Nucleus accumbens (tissue), 56 donors: ENCODE results near the gene DDX54.
A peak's percentile ranks its signal among the peaks of the same experiment; 100 is the strongest.
"Not testable (repeated sequence)": the region's sequence is repeated elsewhere in the genome, so short reads cannot be mapped to it uniquely, and the experiment has no call there.

Experiments used
- DNase-seq, 56 donors: peaks; one replicate each; lab custom pipeline; 2025; lab: John Stamatoyannopoulos, UW

Gene DDX54

DNA sequence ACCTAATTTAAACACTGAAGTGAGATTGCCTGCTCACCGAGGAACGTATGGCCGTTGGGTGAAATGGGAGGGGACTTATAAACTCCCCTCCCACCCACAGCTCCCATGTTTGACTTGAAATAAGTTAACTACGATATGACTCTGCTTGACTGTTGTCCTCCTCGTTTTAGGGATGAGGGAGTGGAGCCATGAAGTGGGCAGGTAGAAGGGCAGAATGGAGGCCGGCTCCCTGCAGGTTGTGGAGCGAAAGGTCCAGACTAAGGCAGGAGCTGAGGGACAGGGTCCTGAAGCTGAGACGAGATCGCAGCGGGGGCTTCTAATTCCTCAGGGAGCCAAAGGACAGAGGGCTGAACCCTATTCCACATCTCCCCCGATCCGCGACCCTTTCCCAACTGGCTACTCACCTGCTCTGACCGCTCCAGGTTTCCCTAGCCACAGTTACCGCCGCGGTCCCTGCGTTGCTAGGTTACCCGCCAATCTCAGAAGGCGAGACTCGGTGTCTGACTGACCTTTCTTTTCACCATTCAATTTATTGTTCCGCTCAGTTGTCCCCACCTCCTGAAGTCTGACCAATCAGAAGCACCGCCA is 35.4 kb upstream of the DDX54 start:
- no peak for DNase-seq

DNA sequence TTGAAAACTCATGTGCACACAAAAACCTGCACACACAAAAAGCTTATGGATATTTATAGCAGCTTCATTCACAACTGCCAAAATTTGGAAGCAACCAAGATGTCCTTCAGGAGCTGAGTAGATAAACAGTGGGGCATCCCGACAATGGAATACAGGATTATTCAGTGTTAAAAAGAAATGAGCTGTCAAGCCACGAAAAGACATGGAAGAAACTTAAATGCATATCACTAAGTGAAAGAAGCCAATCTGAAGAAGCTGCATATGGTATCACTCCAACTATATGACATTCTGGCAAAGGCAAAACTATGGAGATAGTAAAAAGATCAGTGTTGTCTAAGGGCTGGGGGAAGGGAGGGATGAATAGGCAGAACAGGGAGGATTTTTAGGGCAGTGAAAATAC is 30.7 kb upstream of the DDX54 start:
- no peak for DNase-seq

DNA sequence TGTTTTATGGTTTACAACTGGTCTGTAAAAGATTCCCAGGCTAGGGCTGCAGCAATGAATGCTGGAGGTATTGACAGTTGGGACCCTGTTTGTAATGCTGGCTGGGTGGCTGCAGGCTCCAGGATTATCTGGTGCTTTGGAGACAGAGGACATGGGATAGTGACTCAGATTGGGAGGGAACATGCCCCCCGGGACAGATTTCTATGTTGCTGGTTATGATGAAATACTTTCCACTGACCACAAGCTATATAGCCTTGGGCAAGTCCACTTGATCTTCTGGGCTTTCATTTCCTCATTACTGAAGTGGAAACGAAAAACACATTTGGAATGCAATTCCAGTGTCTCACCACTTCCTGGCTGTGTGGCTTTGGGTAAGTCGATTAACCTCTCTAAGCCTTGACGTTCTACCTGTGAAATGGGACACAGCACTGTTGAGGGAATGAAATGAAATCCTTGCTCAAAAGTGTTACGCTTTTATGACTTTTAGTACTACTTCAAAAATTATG is 29.7 kb upstream of the DDX54 start:
- DNase-seq, result no peak

DNA sequence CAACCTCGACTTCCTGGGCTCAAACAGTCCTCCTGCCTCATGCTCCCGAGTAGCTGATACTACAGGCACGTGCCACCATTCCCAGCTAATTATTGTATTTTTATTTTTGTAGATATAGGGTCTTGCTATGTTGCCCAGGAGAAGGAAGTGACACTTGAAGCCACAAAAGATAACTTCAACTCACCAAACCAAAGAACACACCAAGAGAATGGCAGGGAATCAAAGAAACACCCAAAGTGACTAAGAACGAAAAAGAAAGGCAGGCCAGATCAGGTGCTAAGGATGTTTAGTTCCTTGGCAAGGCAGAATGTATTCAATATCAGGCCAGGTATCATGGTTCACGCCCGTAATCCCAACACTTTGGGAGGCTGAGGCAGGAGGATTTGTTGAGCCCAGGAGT is 25.9 kb upstream of the DDX54 start:
- no peak for DNase-seq

DNA sequence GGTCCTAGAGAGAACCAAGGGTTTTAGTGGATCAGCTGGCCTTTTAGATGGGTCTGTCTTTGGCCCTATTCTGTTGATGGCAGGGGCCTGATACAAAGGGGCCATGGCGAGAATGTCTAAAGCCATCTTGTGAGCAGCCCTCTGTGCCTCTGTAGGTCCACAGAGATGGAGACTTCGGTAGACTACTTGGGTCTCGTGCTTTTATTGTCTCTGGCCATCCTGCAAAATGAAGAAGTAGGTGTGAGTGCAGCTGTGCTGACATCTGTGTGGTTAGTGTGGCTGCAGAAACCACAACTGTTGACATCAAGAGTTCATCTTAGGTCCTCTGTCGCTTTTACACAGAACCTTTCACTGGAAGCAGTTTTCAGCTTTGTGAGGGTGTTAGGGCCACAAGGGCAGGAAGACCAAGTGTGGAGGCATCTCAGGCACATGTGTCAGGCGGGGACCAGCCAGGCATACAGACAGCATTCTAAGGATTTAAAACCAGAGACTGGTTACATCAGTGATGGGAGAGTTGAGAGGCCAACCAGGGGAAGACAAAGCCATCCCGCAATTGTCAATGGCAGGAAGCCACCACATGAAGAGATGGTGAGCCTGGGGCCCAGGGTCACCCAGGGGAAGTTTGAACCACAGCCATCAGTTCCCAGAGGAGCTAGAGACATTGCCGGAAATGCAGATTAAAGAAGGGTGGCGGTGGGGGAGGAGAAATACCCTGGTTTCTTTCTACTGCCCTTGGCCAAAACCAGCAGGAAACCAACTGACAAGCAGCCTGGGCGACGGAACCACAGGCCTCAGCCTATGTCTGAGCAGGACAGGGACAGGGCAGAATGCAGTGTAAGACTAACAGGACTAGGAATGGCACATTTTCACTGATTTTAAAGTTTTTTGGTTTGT is 23.0 kb upstream of the DDX54 start:
- peak in 7 of 56 donors; percentile 14 to 41 (median 27) for DNase-seq

DNA sequence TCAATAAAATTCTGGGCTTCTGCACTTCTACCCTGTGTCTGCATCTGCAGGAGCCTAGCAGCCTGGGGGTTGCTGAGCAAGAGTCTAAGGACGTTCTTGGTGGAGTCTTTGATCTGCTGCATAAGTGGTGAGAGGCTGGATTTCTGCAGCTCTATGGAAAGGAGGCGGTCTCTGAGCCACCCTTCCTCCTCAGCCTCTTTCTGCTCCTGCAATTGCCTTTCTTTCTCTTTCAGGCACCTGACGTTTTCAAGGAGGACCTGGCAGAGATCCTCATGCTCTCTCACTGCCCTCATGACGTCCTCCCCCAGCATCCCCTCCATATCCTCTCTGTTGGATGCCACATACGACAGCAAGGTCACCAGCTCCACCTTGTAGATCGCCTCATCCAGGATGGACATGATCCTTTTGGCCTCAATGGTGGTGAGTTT is 22.3 kb upstream of the DDX54 start:
- no peak for DNase-seq

DNA sequence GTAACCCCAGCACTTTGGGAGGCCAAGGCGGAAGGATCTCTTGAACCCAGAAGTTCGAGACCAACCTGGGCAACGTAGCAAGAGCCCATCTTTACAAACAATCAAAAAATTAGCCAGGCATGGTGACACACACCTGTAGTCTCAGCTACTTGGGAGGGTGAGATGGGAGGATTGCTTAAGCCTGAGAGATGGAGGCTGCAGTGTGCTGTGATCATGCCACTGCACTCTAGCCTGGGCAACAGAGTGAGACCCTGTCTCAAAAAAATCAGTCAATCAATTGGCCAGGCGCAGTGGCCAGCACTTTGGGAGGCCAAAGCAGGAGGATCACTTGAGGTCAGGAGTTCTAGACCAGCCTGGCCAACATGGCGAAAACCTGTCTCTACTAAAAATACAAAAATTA is 21.5 kb upstream of the DDX54 start:
- DNase-seq, result not testable (repeated sequence)

DNA sequence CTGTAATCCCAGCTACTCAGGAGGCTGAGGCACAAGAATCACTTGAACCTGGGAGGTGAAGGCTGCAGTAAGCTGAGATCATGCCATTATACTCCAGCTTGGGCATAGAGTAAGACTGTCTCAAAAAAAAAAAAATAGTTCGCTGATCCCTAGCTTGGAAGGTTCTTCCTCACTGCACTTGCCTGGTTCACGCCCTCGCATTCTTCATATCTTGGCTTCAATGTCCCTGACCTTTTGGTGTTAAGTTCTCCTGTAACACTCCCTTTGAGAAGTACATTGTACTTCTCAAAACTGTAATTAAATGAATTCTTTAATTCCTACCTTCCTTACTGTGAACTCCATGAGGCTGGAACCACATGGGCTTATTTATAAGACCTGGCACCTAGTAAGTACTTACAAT is 19.5 kb upstream of the DDX54 start:
- DNase-seq, result no peak

DNA sequence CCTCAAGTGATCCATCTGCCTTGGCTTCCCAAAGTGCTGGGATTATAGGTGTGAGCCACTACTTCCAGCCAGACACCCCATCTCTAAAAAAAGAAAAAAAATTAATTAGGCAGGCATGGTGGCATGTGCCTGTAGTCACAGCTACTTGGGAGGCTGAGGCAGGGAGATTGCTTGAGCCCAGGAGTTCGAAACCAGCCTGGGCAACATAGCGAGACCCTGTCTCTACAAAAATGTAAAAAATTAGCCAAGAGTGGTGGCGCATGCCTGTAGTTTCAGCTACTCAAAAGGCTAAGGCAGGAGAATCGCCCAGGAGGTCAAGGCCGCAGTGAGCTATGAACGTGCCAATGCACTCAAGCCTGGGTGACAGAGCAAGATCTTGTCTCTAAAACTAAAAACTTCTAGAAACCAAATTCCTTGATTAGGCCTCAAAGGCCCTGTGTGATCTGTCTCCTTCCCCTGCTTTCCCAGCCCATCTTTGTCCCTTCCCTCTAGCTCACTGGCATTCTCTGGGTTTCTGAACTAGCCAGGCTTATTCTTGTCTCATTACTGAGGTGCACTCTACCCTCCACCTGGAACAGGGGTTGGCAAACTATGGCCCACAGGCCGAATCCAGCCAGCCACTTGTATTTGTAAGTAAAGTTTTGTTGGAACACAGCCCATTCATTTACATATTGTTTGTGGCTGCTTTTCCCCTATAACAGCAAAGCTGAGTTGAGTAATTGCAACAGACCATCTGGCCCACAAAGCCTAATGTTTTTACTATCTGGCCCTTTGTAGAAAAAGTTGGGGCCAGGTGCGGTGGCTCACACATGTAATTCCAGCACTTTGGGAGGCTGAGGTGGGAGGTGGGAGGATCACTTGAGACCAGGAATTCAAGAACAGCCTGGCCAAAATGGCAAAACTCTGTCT is 18.8 kb upstream of the DDX54 start:
- no peak for DNase-seq

DNA sequence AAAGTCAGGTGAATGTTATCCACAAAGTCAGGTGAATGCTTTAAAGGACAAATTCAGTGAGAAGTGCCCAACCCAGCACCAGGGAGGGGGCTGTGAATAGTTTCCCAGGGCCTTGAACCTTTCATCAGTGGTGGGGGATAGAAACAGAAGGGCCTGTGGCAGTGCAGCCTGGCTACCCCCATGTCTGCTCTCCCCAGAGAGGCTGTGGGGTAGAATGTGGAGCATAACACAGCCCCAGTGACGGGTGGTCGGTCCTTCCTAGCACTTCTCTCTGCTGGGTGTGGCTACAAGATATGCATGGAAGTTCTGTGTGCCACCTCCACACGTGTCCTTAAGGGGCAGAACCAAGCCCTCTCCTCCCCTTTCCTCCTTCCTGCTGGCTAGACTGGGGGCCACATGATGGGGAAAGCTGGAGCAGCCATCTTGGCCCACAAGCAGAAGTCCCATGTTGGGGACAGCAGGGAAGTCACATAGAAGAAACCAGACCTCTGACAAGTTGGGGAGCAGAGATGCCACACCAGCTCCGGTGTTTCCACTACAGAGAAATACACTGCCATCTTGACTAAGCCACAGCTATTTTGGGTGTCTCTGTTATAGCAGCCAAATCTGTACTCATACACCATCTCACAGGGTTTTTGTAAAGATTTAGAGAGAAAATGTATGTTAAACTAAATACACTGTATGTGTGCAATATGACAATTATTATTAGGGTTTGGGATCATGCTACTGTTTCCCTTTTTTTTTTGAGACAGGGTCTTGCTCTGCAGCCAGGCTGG is 17.2 kb upstream of the DDX54 start:
- no peak for DNase-seq

DNA sequence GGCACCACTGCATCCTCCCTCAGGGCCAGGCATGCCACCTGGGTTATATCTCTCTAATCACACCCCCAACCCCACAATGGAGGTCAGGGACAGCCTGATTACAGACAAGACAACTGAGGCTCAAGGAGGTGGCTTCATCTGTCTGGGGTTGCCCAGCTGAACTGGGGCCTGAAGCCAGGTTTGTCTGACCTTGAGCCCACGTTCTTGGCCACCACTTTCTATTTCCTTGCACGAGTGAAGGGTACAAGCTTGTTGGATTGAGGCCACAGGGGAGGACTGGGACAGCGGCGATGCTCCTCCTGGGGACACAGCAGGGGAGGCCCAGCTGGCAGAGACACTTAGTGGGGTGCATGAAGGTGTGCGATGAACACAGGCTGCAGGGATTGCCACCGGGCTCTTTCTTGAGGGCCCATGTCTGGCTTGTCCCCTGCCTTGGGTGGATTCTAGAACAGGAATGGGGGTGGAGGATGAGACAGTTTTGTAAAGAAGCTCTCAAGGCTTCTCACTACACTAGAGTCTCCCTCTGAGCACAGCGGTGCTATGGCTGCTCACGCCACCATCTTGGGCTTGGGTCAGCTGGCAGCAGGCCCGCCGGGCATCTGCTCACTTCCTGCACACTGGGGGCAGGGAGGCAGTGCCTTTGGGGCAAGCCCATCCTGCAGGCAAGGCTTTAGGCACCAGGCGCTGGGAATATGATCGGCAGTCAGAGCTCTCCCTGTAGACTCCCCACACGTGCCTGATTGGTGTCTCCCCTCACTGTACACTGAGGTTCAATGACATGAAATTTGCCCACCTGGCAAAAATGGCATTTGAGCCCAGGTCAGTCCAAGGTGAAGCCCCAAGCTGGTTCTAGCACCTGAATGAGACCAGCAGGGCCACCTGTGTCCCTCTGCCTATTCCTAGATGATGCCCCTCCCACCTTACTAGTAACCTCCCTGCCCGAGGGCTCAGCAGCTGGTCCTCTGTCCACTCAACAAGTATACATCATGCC is 16.2 kb upstream of the DDX54 start:
- DNase-seq, result no peak

DNA sequence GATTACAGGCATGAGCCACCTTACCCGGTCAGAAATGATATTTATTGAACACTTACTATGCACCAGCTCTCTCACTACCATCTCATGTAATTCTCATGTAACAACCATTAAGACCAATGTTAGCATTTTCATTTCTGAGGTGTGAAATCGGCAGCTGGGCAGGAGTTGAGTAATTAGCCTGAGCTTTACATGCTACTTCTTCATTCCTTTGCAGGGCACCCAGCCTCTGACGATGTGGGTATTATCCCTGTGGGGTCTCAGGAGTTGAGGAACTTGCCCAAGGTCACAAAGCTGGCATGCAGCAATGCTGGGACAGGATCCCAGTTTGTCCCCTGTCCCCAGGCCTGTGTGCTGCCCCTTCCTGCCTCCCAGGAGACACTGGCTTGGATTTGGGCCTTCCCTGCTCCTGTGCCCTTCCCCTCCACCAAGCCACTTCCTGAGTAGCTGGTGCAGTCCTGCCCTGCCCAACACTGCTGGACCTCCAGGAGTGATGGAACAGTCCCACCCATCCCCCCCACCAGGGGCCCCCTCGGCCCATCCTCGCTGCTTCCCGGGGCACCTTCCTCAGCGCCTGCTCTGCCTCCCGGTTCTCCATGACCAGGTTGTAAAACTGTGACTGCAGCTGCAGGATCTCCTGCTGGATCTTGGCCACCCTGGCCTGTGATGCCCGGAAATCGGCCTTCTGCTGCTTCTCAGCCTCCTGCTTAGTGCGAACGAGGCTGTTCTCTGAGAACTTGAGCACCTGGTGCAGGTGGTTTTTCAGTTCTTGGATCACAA is 14.9 kb upstream of the DDX54 start:
- DNase-seq, result no peak

DNA sequence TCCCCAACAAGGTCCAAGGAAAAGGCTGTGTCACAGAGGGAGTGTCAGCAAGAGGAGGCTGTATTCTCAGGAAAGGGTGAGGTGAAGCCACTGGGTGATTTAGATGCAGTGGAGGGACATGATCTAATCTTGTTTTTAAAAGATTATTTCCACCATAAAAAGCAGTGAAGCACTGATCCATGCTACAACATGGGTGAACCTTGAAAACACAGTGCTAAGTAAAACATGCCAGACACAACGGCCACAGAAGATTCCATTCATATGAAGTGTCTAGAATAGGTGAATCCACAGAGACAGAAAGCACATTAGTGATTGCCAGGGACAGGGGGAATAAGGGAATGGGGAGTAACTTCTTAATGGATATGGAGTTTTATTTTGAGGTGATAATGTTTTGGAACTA is 13.0 kb upstream of the DDX54 start:
- DNase-seq, result no peak

DNA sequence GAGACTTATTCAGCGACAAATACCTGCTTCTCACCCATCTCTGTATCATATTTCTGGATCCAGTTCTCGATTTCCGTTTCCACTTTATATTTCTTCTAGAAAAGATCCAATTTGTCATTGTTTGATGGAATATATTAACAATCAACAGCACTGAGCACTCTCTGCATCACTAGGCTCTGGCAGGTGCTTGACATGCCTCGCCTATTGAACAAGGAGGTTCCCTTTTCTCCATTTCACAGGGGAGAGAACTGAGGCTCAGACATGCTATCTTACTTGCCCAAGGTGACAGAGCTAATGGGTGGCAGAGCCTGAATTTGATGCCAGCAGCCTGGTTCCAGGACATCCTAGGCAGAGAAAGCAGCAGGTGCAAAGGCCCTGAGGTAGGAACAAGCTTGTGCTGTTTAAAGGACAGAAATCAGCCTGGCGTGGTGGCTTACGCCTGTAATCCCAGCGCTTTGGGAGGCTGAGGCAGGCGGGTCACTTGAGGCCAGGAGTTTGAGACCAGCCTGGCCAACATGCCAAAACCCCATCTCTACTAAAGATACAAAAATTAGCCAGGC is 12.3 kb upstream of the DDX54 start:
- no peak for DNase-seq

DNA sequence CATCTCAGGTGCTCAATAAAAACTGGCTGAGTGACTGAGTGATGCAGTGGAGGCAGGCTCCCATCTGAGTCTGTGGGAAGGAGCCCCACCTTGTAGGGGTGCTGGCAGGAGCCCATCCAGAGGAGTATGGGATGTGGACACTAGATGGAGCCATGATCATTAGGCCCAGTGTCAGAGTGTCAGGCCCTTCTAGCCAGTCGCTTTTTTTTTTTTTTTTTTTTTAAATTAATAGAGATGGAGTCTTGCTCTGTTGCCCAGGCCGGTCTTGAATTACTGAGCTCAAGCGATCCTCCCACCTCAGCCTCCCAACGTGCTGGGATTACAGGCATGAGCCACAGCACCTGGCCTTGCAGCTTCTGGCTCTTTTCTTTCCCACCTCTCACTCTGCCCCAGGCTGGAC is 11.7 kb upstream of the DDX54 start:
- peak in 47 of 56 donors; percentile 7 to 69 (median 32) for DNase-seq

DNA sequence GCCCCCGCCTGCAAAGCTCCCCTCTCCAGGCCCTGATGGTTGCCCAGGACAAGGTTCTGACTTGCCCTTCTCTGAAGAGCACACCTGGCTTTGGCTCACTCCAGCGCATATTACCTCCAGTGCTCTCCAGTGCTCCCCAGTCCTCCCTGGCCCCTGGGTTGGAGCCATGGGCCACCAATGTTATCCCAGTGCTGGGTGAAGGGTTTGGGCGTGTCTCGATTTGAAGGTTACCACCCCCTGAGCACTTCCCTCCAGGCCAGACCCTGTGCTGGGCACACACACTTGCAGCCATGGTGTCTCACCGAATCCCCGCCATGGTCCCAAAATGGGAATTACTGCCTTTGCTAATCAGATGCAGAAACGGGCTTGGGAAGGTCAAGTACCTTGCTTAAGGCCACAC is 11.3 kb upstream of the DDX54 start:
- no peak for DNase-seq

DNA sequence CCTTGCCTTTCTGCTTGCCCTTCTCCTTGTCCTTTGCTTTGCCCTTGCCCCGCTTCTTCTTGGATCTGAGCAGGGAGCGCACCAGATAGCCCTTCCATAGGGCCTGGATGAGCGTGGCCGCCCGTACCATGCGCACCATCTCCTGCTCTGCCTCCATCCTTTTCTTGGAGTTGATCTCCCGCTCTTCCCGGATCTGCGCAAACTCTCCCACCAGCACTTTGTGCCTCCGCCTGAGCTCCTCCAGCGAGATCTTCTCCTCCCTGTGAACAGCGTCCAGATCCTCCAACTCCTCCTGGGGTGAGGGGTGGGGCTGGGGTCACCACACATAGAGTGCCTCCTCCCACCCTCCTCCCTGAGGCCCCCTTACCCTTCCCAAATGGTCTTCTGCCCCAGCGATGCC is 10.3 kb upstream of the DDX54 start:
- no peak for DNase-seq

DNA sequence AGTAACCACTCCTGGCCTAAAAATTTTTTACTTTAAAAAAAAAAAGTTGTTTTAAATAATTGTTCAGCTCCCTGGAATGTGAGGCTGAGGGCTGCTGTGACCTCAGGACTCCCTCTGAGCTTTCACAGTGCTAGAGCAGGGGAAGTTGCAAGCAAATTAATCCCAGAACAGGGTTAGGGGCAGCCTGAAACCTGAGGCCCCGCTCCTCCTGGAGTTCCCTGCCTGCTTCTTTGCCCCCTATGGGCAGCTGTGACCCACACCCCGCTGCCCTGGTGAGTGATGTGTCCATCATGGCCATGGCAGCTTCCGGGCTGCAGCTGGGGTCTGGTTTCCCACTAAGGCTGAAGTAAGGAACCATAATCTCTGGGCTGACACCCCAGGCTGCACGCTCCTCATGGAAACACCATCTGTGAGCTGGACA is 9.7 kb upstream of the DDX54 start:
- no peak for DNase-seq
